LNCAP (cell line): ENCODE data around the gene ANKS1A.

Source experiments
- CTCF ChIP-seq: fragments of 450-650 bp; IDR thresholded peaks from 2 replicates; pipeline ENCODE4 v1.5.1; 2017; ENCODE audit warnings: mild to moderate bottlenecking

Gene ANKS1A

GRCh38 chr6:35051997-35052583 lies 163.0 kb downstream of the ANKS1A start:
- no peak for TF ChIP-seq CTCF

- no peak for TF ChIP-seq CTCF
Observed at GRCh38 chr6:35052694-35053565, 163.9 kb downstream of the ANKS1A start.

DNA sequence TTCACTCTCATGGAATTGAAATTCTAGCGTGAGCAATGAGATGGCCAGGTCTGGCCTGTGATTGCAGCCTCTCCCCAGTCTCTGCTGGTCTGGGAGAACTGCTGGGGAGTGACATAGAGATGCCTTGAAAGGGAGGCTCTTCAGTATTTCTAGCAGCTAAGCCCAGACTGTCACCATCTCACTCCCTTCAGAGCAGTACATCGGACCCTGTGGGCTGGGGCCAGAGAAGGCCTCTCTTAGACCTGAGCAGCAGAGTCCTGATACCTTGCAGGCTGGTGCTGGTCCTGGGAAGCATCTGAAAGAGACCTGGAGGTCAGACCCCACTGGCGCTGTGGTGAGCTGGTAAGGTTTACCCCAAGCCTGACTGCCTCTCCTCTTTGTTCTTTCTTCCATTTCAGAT lies 164.6 kb downstream of the ANKS1A start:
- no peak for TF ChIP-seq CTCF

DNA sequence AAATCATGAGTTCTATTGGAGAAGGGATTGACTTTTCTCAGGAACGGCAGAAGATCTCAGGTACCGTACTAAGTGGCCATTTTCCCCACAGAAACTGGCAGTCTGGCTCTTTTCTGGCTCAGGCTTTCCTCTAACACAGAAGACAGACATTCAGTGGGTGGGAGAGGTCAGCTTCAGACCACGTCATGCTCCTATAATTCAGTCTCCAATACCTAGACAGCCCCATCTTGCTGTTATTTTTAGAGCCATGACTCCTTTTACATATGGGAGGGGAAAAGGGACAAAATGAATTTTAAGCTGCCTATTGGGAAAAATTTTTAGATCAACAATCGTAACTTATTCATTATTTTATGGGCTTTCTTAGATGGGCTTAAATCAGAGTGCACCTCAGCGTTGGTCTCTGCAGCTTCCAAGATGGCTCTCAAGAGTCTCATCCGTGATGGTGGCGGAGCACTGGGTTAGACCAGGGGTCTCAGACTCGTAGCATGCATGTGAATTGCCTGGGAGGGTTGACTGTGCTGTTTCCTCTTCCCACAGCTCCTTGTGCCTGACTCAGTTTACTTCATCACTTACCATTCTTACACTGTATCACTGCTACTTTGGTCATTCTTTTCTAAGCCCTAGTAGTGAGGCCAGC lies 165.2 kb downstream of the ANKS1A start:
- no peak for TF ChIP-seq CTCF

- TF ChIP-seq CTCF = no peak
Observed at GRCh38 chr6:35054743-35055130, 165.7 kb downstream of the ANKS1A start.

DNA sequence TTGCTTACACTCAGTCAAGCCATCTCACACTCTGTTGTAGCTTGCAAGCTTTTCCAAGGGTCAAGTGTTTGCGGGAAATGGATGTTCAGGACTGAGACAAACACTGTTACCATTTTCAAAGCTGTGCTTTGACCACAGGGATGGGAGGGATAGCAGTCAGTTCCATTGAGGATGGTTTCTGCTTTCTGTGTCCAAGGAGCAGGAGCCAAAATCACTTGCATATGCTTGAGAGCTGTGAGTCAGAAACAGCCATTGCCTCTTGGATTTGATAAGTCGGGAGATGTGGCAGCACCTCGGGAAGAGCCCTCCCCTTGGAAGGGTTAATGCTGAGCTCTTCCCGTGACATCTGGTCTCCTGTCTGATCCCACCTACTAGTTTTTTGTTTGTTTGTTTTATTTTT lies 166.8 kb downstream of the ANKS1A start:
- TF ChIP-seq CTCF = no peak

GRCh38 chr6:35056952-35057351 lies 167.9 kb downstream of the ANKS1A start:
- no peak for TF ChIP-seq CTCF
